Muscle layer of colon (tissue), 2 donors: ENCODE measurements around the gene AOX1.
"Not testable (repeated sequence)": the region's sequence is repeated elsewhere in the genome, so short reads cannot be mapped to it uniquely, and the experiment has no call there.

ENCODE experiments used
- H3K27ac ChIP-seq: one replicate; pipeline ENCODE4 v1.7.0; 2013; ENCODE audit warnings: low read depth, mild to moderate bottlenecking, low read length, moderate library complexity
- H3K27me3 ChIP-seq, 2 donors: one replicate each; pipeline ENCODE4 v1.7.0; 2013; ENCODE audit warnings: low read length in 2 of 2, mild to moderate bottlenecking in 2 of 2; ENCODE audit not compliant: insufficient read depth in 2 of 2, control insufficient read depth in 1 of 2
- H3K36me3 ChIP-seq: one replicate; pipeline ENCODE4 v1.7.0; 2013; ENCODE audit warnings: mild to moderate bottlenecking, low read length; ENCODE audit not compliant: insufficient read depth
- H3K4me1 ChIP-seq: one replicate; pipeline ENCODE4 v1.7.0; 2013; ENCODE audit warnings: mild to moderate bottlenecking, low read length; ENCODE audit not compliant: insufficient read depth
- H3K4me3 ChIP-seq, 2 donors: one replicate each; pipeline ENCODE4 v1.7.0; 2013; ENCODE audit warnings: low read length in 2 of 2, low read depth in 1 of 2, mild to moderate bottlenecking in 1 of 2, moderate library complexity in 1 of 2
- H3K9ac ChIP-seq: one replicate; pipeline ENCODE4 v1.7.0; 2013; ENCODE audit warnings: low read length
- H3K9me3 ChIP-seq: one replicate; pipeline ENCODE4 v1.7.0; 2013; ENCODE audit warnings: mild to moderate bottlenecking, low read length
- donor health status: abdominal sarcoma.
- donor health status: Adenocarcinoma of cecum.

AOX1 gene

GRCh38 chr2:200708943-200709342 lies 123.1 kb downstream of the AOX1 start:
- no peaks in the 10 kb centered on the region for H3K36me3 ChIP-seq

GRCh38 chr2:200713003-200713703 lies 127.3 kb downstream of the AOX1 start:
- H3K27me3 ChIP-seq, result no peaks in the 10 kb centered on the region
- peak overlapping the region; percentile 14 to 68 for H3K4me3 ChIP-seq
- H3K4me1 ChIP-seq, result no peaks in the 10 kb centered on the region
- H3K36me3 ChIP-seq, result no peaks in the 10 kb centered on the region
- peak overlapping the region; percentile 71 for H3K9ac ChIP-seq
- H3K9me3 ChIP-seq, result no peaks in the 10 kb centered on the region
- H3K27ac ChIP-seq, result peak overlapping the region; percentile 21

More at GRCh38 chr2:200708943-200709342, 123.1 kb downstream of the AOX1 start:
- Histone ChIP-seq H3K27me3 (no peaks in the 10 kb centered on the region), H3K27ac (no peak overlapping the region), H3K4me1 (no peaks in the 10 kb centered on the region), H3K9ac (no peak overlapping the region), H3K4me3 (no peak overlapping the region), H3K9me3 (no peaks in the 10 kb centered on the region)

- H3K27me3 ChIP-seq, result no peaks in the 10 kb centered on the region
- no peak overlapping the region for H3K4me3 ChIP-seq
- no peaks in the 10 kb centered on the region for H3K36me3 ChIP-seq
- H3K9me3 ChIP-seq, result no peaks in the 10 kb centered on the region
- no peak overlapping the region for H3K9ac ChIP-seq
- no peaks in the 10 kb centered on the region for H3K4me1 ChIP-seq
- no peak overlapping the region for H3K27ac ChIP-seq
Measured at GRCh38 chr2:200713704-200714064, 127.9 kb downstream of the AOX1 start.

GRCh38 chr2:200715014-200715413 lies 129.2 kb downstream of the AOX1 start:
- H3K4me1 ChIP-seq, result not testable (repeated sequence)

GRCh38 chr2:200716386-200716785 lies 130.6 kb downstream of the AOX1 start:
- Histone ChIP-seq H3K4me3 (no peak overlapping the region), H3K9me3 (no peaks in the 10 kb centered on the region), H3K4me1 (no peaks in the 10 kb centered on the region), H3K36me3 (no peaks in the 10 kb centered on the region), H3K9ac (no peak overlapping the region), H3K27ac (no peak overlapping the region), H3K27me3 (no peaks in the 10 kb centered on the region)

More at GRCh38 chr2:200715014-200715413, 129.2 kb downstream of the AOX1 start:
- H3K4me3 ChIP-seq, H3K9ac ChIP-seq, H3K36me3 ChIP-seq, H3K27me3 ChIP-seq, H3K27ac ChIP-seq, H3K9me3 ChIP-seq: not testable (repeated sequence)
